ENCODE results near the gene VEGFB. TPM values are rescaled to one million over a fixed set of nuclear protein-coding genes. Genes with fewer than 3 reads are reported as not detected.

VEGFB gene
- total and polyA plus RNA-seq, 2 donors (not counting 3 experiments of a cell fraction or from before 2014, with no cell fraction given): 19.3 to 98.1 TPM

- Histone ChIP-seq H3K9me1 (replicated peaks; ENCODE audit: control insufficient read depth, extremely low read depth, insufficient read depth, low read length) (no peaks in the 10 kb centered on the region), H3K27me3 (ENCODE audit: control insufficient read depth in 2 of 2, insufficient read depth in 2 of 2, low read length in 2 of 2) (no peaks in the 10 kb centered on the region), H3K4me2 (ENCODE audit: insufficient read depth, low read length) (no peak overlapping the region), H3K27ac (ENCODE audit: insufficient read depth, low read depth, low read length) (no peak overlapping the region), H3K9ac (replicated peaks; ENCODE audit: extremely low read depth, insufficient read depth, low read length) (no peak overlapping the region), H3K4me1 (ENCODE audit: control insufficient read depth, extremely low read depth, insufficient read depth, low read length) (peaks cover 34% of the 10 kb centered on the region), H3K79me2 (ENCODE audit: control insufficient read depth, insufficient read depth, low read length) (peaks cover 12% of the 10 kb centered on the region), H4K20me1 (replicated peaks; ENCODE audit: control insufficient read depth, extremely low read depth, insufficient read depth, low read length) (no peaks in the 10 kb centered on the region), H3K36me3 (ENCODE audit: control insufficient read depth in 2 of 2, extremely low read depth in 1 of 2, insufficient read depth in 2 of 2, low read length in 2 of 2) (peaks cover 0 to 7% of the 10 kb centered on the region in 2 experiments), H3K9me3 (replicated peaks; ENCODE audit: control insufficient read depth, insufficient read depth, low read length) (no peaks in the 10 kb centered on the region), H3K4me3 (replicated peaks in 1 of 3; ENCODE audit: insufficient read depth in 1 of 3, low read depth in 1 of 3, low read length in 3 of 3) (no peak overlapping the region), H2AFZ (ENCODE audit: low read depth, low read length) (no peak overlapping the region)
- DNase-seq (ENCODE audit: low read depth, low spot score) (no peak), FAIRE-seq (no peak)
- intact Hi-C loops (cut with micrococcal nuclease): no loop called here
- POLR2A ChIA-PET: no interaction called here
- no TSS peak for BruUV-seq (replicated peaks)
- TF ChIP-seq GATA2 (IDR thresholded peaks at IDR 0.05; ENCODE audit: insufficient read depth, insufficient read length, low read depth, low read length) (no peak), EZH2 (IDR thresholded peaks at IDR 0.05; ENCODE audit: borderline replicate concordance, low read depth, low read length, severe bottlenecking) (no peak), FOS (IDR thresholded peaks at IDR 0.05; ENCODE audit: borderline replicate concordance, insufficient read depth, low read length) (no peak), MAX (IDR thresholded peaks at IDR 0.05; ENCODE audit: insufficient read depth, insufficient read length) (no peak), CTCF (IDR thresholded peaks at IDR 0.05; ENCODE audit: extremely low read depth in 1 of 2, insufficient read depth in 1 of 2, low read depth in 1 of 2, low read length in 2 of 2) (no peak), POLR2AphosphoS5 (IDR thresholded peaks at IDR 0.05; ENCODE audit: insufficient read depth, low read depth, low read length) (no peak), JUN (IDR thresholded peaks at IDR 0.05; ENCODE audit: borderline replicate concordance, insufficient read depth, insufficient read length, low read depth) (no peak), POLR2A (IDR thresholded peaks at IDR 0.05; ENCODE audit: low read depth, low read length) (no peak)
- CTCF ChIA-PET: interaction anchor here (11.5 kb wide), 1 partner anchor 93 kb away, joined by 413 read pairs; the partner anchor contains the start of genes CATSPERZ and ESRRA
- dilution Hi-C loops (cut with MboI; ENCODE audit: extremely low pct_ligation_motif_present, low sequenced_read_pairs): no loop called here
Observed at GRCh38 chr11:64210301-64211020, 23.9 kb upstream of the VEGFB start.
